HG02970 (cell line): ENCODE data around the gene SLC25A19.
A peak's percentile ranks its signal among the peaks of the same experiment; 100 is the strongest.
"Not testable (repeated sequence)": the region's sequence is repeated elsewhere in the genome, so short reads cannot be mapped to it uniquely, and the experiment has no call there.

ENCODE experiments used
- ATAC-seq: cut with Tn5 transposase; IDR thresholded peaks from one replicate; pipeline ENCODE4 v1.9.1; 2021; ENCODE audit warnings: mild to moderate bottlenecking, moderate library complexity, moderate number of reproducible peaks; ENCODE audit not compliant: unreplicated experiment, low FRiP score

The SLC25A19 gene

DNA sequence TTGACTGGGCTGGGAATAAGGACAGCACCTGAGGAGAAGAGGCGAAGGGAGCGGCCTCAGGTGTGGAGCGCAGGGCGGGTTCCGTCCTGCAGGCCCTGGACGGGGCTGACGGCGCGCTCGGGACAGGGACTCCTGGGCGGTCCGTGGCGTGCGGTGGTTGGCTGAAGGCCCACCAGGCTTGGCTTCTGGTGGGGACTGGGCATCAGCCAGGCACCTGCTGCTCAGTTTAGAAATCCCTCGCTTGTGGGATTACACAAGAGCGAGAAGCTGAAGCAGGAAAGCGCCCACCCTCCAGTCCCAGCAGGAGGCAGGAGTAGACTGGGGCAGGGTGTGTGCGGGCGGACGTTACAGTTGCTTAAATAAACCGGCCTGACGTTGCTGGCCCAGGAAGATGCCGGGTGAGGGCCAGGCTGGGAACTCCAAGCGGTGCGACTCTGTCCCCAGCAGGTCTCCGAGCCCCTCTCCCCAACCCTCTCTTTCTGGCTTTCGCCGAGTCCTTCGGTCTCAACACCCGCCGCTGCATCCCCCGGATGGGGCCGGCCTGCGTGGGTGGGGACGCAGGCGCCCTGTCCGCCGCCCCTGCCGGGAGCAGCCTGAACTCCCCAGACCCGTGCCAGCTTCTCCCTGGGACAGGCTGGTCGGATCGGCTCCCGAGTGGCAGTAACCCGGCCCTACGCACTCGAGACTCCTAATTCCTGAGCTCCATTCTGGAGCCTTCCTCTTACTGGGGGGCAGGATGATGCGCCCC is 18.8 kb downstream of the SLC25A19 start:
- peak; percentile 29 for ATAC-seq

DNA sequence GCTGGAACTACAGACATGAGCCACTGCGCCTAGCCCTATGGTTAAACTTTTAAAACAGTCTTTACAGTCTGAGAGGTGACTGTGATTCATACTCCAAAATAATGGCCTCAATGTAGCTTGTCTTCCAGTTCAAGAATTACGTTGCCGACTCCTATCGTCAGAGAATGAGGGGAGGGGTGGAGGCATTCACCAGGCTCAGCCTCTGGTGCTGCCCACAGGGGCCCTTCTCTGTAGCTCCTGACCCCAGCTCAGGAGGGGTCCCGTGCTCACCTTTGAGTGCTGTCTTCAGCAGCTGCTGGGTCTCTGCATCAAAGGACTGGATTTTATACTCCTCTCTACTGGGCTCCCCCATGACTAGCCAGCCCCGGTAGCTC is 19.4 kb downstream of the SLC25A19 start:
- ATAC-seq, result no peak

DNA sequence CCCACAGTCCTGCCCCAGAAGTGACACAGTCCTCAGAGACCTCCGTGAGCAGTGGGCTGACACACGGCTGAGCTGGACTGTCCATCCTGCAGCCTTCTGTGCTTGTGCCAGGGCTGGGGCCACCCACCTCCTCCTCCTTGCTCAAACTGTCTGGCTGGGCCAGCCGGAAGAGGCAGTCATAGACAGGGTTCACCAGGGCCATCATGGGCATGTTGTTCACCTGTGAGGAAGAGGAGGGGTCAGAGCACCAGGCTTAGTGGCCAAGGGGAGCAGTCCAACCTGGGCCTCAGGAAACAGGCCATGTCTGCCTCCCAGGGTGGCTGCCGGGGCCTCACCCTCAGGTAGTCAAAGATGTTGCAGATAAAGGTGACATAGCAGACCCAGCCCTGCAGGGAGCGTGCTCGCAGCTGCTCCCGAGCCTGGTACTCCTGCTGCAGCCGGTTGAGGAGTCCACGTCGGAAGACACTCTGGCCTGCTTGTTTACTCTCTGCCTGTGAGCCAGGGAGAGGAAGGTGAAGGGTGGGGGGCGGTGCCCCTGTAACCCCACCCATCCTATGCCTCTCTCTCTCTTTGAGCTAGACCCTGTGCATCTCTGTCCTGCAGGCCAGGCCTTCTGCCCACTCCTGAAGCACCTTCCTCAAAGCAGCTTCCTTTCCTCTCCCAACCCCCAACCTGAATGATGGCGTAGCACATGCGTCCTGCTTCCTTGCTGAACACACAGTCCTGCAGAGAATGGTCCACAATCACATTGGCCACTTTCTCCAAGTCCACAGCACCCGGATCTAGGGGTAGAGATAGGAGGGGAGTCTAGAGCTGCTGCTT is 21.6 kb downstream of the SLC25A19 start:
- ATAC-seq, result no peak

DNA sequence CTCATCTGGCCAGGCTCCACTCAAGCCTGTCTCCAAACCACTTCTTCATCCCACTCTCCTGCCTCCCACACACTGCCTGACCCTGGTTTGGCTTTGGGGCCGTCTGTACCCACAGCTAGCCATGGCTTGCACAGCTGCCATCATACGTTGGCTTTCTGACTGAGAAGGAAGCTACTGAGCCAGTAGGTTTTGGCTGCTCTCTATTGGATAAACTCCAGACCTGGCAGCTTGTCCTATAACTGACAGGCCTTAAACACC is 22.2 kb downstream of the SLC25A19 start:
- no peak for ATAC-seq

DNA sequence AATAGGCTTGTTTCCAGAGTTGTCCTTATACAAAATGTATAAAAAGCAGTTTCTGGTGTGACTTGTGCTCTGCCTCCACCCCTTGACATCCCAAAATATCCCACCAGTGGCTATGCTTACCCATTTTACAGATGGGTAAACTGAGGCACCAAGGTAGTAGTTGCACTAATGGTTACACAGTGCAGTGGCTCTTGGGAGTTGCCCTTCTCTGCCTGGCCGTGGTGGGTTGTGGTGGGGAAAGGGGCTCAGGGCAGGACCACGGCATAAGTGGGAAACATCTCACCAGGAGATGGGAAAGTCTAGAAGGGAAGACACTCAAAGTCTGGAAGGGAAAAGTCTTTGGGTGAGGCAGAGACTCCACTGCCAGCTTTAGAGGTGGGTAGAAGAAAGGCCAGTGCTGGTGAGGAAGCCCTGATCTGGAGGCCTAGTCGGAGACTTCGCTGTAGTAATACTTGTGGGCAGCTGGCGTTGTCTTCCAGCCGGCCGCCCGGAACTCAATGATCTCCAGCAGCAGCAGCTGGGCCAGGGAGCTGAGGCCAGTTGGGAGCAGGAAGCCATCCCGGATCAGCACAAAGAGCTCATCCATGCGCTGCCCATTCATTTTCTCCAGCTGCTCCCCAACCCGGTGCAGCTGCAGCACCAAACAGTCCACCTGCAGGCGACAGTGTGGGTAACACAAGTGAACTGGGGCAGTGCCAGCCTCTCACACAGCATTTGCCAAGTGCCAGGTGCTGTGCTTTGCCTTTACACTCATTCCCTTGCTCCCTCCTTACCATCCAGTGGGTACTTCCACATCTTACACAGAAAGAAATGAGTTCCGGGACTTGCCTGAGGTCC is 22.7 kb downstream of the SLC25A19 start:
- no peak for ATAC-seq

DNA sequence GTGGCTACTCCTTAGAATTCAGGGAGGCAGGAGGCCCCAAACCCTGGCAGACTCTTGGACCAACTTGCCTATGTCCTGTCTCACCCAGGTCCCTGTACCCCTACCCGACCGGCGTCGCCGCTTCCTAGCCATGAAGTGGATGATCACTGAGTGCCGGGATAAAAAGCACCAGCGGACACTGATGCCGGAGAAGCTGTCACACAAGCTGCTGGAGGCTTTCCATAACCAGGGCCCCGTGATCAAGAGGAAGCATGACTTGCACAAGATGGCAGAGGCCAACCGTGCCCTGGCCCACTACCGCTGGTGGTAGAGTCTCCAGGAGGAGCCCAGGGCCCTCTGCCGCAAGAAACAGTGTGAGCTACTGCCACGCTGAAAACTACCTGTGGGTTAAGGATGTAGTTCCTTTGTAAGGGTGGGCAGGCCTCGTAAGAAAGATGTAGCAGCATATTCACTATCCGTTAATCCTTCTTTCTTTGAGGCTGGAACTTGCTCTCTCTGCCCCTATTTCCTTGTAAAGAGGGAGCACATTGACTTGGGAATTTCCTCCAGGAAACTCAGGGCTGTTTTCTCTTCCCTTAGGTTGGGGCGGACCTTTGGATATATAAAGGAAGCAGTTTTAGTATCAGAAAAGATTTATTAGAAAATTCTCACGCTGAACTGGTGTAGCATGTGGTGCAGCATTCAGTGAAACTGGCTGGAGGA is 23.5 kb downstream of the SLC25A19 start:
- no peak for ATAC-seq

DNA sequence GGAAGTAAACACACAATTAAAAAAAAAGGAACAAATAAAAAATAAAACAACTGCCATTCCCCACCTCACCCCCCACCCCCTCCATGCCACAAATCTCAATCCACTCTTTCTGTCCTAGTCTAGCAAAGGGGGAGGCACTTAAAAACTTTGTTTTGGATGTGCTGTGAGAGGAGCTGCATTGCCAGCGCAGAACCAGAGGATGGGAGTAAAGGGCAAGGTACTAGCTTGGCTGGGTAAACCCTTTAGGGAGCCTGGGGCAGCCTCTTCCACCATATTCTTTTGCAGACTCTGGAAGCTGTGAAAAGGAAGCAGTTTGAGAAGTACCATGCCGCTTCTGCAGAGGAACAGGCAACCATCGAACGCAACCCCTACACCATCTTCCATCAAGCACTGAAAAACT is 26.2 kb downstream of the SLC25A19 start:
- ATAC-seq, result no peak

DNA sequence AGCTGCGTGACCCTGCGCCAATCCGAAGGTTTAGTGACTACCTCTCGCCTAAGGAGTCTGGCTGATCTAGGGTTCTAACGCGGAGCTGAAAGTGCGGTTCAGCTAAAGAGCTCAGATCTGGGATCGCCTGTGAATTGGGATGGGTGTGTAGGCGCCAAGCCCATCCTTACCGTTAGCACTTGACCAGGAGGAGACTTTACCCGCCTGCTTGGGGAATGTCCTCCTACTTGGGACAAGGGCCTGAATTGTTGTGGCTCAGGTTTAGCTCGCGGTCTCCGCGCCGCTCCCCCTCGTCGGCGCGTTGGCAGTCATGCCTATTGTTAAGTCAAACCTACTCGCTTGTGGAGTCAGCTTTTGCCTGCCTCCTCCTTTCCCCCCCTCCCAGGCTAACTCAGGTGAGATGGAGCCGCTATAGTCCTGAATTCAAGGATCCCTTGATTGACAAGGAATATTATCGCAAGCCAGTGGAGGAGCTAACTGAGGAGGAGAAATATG is 27.1 kb downstream of the SLC25A19 start:
- peak; percentile 8 for ATAC-seq

DNA sequence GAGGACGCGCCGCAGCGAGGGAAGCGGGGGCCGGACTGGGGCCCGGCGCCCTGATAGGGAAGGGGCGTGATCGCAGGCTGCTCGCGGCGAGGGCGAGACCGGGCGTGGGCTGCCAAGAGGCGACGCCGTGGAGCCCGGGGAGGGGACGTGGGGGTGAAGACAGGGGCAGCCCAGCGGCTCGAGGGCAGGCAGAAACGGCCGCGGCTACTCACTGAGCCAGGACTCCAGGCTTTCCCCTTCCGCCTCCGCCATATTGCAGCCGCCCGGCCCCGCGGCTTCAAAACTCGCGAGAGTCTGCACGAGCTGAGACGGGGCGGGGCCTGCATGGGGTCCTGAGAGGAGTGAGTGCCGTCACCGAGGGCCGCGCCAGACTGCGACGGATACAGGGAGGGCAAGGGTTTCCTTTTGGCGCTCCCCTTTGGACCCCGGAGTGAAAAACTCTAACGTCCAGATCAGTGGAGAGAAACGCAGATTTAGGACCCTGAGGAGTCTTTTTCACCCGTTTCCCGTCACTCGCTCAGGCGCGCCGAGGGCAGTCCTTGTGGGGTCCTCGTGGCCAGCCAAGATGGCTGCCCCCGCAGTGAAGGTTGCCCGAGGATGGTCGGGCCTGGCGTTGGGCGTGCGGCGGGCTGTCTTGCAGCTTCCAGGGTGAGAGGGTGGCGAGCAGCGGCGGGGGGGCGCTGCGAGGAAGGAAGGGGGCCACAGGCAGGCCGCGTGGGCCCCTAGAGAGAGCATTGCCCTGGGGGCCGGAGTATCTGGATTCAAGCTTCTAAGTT is 27.7 kb downstream of the SLC25A19 start, which contains the start of the genes GGA3 and MRPS7:
GGA3 (minus strand) TSS at position 271 of the 776 bp plus-strand sequence; CDS start at position 252, 19 bp downstream.
MRPS7 (plus strand) TSS at position 544 of the 776 bp plus-strand sequence; CDS start at position 566, 22 bp downstream.
- peak; percentile 85 for ATAC-seq

DNA sequence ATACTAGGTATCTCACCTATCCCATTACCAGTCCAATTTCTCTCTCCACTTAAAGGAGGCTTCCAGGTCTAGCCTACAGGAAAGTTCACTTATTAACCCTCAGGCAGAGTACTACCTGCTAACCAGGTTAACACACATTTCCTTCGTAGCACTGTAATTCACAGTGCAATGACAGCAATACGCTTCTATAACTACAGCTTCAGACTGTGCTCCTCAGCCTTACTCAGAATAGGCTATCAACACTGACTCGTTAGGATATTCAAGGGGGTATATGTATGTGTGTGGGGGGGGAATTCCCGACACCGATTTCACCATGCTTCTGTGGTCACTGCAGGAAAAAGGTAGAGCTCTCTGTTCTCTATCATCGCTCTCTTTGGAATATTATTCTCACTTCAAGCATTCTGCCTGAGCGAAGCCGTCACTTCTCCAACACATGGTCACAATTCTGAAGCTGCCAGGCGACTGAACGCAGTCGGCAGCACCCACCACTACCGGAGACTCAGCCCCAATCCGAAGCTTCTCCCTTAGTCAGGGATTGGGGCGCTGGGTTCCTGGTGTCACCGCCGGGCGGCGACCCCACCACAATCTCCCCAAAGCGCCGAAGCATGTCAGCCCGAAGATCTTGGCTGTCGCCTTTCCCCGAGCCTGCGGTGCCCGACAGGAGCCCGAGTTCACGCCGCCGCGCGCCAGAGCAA is 28.4 kb downstream of the SLC25A19 start:
- peak; percentile 24 for ATAC-seq

DNA sequence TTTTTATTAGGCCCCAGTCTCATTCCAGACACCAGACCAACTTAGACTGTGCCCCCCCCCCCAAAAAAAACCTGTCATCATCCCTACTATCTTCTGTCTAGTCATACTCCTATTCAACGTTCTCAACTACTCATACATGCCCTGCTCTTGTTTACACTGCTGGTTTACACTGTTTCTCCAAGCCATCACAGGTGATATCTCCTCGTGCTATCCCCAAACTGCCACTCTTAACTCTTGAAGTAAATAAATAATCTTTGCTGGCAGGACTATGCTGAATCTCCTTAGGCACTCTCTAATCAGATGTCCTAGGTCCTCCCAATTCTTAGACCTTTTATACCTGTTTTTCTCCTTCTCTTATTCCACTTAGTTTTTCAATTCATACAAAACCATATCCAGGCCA is 32.0 kb downstream of the SLC25A19 start:
- ATAC-seq, result not testable (repeated sequence)

DNA sequence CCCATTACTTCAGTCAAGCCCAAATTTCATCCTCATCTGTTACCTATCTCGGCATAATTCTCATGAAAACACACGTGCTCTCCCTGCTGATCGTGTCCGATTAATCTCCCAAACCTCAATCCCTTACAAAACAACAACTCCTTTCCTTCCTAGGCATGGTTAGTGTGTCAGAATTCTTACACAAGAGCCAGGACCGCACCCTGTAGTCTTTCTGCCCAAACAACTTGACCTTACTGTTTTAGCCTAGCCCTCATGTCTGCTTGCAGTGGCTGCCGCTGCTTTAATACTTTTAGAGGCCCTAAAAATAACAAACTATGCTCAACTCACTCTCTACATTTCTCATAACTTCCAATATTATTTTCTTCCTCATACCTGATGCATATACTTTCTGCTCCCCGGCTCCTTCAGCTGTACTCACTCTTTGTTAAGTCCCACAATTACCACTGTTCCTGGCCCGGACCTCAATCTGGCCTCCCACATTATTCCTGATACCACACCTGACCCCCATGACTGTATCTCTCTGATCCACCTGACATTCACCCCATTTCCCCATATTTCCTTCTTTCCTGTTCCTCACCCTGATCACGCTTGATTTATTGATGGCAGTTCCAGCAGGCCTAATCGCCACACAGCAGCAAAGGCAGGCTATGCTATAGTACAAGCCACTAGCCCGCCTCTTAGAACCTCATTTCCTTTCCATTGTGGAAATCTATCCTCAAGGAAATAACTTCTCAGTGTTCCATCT is 33.1 kb downstream of the SLC25A19 start:
- not testable (repeated sequence) for ATAC-seq

DNA sequence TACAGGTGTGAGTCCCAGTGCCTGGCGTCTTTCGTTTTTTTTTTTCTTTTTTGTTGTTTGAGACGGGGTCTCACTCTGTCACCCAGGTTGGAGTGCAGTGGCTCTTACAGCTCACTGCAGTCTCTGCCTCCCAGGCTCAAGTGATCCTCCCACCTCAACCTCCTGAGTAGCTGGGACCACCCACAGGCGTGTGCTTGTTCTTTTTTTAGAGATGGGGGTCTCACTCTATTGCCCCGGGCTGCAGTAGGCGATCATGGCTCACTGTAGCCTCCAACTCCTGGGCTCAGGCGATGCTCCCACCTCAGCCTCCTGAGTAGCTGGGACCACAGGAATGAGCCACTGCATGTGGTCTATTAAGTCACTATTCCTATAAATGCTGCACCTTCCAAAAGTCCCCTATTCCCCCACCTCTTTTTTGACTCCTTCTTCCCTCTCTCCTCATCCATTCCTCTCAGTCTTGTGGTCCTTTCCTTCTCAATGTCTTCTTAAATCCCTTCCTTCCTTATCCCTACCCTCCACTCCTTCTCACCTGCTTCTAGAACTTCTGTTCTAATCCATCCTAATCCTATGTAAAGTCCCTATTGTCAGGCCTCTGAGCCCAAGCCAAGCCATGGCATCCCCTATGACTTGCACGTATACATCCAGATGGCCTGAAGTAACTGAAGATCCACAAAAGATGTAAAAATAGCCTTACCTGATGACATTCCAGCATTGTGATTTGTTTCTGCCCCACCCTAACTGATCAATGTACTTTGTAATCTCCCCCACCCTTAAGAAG is 37.0 kb downstream of the SLC25A19 start:
- ATAC-seq, result no peak

DNA sequence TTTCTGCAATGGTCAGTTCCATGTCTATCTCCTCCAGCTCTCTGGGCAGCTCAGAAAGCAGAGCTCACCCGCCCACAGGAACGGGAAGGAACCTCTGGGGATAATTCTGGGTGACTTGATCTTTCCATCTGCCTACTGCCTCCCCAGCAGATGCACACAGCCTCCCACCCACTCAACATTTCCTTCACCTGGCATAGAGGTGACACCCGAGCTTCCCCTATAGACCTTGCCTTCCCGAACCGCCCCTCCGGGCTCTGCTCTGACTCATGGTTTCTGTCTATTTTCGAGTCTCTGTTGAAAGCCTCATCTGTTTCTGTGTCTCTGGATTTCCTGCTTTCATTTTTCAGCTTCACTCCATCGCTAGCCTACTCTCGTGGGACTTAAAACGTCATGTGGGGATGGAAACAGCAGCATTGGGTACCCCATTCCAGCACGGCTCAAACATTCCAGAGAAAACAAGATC is 39.2 kb downstream of the SLC25A19 start:
- ATAC-seq, result peak; percentile 55

DNA sequence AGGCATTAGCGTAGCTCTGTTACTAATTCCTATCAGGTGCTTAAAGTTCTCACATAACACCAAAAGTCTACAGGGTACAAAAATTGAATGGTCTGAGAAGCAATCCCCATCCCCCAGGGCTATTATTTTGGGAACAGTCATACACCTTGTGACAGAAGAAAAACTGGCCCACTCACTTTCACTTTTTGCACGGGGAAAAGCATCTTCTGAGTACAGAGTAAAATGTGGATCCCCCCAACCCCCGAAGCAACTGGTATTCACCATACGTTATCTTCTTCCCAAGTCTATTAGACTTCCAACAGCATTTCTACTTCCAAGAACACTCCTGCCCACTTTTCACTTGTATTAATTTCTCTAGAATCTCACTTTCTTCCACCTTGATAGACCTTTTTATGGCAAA is 39.7 kb downstream of the SLC25A19 start:
- no peak for ATAC-seq

DNA sequence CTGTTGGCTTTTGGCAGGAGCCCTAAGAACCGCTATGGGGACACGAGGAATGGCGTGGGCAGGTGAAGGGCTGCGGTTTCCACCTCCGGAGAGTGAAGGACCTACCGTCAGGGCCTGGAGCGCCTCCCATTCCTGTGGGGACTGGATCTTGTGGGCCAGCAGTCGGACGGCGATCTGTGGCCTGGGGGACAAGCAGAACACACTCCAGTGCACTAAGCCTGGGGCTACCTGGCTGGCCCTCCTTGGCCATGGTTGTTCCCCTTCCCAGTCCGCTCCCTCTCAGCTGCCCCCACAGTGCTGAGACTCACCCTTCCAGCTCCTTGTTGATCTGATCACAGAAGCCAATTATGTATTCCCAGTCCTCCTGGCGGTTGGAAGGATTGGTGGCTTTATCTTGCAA is 42.8 kb downstream of the SLC25A19 start:
- no peak for ATAC-seq

DNA sequence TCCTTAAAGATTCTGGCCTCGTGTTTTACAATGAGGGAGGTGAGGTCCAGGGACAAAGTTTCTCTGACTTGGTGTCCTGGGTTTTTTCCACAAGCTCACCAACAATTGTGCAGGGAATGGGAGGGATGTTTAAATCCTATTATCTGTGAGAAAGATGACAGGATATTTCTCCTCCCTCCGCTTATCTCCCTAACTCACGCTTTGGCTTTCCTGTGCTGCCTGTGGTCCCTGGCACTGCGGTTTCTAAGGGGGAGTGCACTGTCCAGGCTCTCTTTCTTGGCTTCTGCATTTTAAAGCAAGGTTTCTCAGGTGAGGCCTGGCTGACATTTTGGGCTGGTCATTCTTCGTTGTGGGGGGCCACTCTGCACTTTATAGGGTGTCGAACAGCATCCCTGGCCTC is 44.2 kb downstream of the SLC25A19 start:
- ATAC-seq, result no peak
